Measurements from ENCODE around the gene PDK2.
A peak's percentile ranks its signal among the peaks of the same experiment; 100 is the strongest.

Gene PDK2

DNA sequence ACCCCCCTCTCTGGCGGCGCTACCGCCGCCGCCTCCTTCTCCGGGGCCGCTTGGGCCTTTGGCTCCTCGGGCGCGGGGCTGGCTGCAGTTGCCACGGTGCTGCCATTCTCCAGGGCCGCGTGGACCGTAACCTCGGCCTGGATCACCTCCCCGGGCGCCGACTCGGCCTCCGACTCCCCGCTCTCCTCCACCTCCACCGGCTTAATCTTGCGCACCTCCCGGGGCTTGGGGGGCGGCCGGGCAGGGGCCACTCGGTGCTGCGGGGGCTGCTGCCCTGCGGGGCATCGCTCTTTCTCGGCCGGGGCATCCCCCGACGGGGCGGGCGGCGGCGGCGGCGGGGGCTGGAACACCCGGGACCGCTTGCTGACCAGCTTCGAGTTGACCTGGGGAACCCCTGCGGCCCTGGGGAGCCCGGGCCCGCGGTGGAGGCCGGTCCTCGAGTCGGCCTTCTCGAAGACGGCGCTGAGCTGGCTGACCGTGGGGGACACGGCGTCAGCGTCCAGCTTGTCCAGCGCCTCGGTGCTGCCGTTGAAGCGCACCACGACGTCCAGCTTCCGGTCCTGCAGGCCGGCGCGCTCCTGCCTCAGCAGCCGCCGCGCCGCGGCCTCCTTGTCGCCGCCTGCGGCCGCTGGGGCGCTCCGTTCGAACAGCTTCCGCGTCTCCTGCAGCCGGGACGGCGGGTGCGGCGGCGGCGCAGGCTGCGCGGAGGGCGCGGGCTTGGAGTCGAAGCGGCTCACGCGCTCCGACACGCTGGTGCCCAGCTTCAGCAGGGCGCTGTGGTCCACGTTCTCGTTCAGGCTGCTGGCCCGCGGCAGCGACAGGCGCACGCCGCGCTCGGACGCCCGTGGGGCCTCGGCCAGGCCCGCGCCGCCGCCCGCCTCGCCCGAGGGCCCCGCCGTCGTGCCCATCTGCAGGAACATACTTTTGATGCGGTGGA lies 54.5 kb downstream of the PDK2 start:
- DNase-seq: peak; percentile 77

DNA sequence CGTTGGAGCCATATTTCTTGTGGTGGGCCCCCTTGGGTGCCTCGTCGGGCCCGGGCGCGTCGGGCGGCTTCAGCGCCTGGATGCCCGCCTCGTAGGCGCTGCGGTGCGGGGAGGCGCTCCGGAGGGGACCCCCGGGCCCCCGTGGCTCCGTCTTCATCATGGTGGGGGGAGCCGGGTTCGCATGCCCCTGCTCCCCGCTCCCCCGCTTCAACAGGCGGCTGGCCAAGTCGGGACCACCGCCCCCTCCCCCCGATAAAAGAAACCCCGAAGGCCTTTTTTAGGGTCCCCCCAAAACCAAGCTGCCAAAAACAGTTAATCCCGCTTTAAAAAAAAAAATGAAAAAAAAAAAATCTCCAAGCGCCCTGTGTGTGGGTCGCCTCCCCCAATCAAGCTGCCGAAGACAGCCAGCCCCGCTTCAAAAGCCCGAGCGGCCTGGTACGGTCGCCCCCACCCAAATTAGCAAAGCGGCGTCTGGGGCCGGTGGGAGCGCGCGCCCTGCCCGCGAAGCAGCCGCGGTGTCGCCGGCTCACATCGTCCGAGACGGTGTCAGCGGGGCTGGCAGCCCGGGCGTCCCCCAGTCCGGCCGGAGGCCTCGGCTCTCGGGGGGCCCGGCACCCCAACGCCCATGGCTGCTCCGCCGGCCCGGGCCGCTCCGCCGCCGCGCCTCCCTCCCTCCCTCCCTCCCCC lies 55.3 kb downstream of the PDK2 start, which contains the start of gene PPP1R9B:
TSS of gene PPP1R9B (minus strand) at position 324 of the 687 bp plus-strand sequence. CDS start at position 160, 164 bp downstream.
- DNase-seq: peak; percentile 66

- peak; percentile 69 for DNase-seq
Observed at GRCh38 chr17:50151041-50151936, 56.1 kb downstream of the PDK2 start.

GRCh38 chr17:50151937-50152547 lies 56.9 kb downstream of the PDK2 start:
- DNase-seq: peak; percentile 82

DNA sequence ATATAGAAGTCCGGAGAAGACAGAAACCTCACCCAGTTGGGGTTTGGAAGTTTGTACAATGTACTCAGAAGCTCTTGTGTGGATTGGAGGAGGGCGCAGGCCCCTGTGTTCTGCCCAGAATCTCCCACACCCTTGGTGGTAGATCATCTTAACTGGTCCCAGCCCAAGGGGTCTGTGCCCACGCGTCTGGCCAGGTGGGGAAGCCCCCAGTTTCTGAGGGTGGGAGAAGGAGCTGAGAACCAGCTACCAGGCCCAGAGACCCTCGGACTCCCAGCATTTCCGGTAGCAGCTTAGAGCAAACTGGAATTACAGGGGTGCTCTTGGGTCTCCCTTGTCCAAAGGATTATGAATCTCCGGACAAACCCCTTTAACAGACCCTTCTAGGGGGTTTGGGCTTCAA lies 57.6 kb downstream of the PDK2 start:
- no peak for DNase-seq

GRCh38 chr17:50153650-50154575 lies 58.8 kb downstream of the PDK2 start:
- DNase-seq: no peak

DNA sequence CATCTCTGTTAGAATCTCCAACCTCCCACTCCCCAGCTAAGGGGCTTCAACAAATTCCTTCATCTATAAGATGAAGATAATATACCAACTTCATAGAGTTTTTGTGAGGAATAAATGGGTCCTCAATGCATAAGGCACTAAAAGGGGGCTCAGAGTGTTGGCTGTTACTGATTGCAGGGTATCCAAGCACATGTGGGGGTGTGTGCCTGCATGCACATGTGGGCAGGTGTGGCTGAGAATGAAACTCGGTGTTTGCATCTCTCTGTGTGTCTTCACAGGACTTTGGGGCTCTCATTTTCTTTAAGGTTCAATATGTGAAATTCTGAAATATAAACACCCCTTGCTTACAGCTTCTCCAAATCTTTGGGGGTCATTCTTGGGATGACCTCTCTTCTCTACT lies 59.5 kb downstream of the PDK2 start:
- DNase-seq: no peak

- DNase-seq: no peak
Observed at GRCh38 chr17:50155115-50155819, 60.1 kb downstream of the PDK2 start.

GRCh38 chr17:50157891-50158290 lies 62.7 kb downstream of the PDK2 start:
- DNase-seq: no peak

GRCh38 chr17:50161023-50161910 lies 66.1 kb downstream of the PDK2 start:
- peak; percentile 88 for DNase-seq
